Endothelial cell of umbilical vein (primary cell): Measurements from ENCODE around the gene APBA2.

ENCODE experiments used
- EZH2 ChIP-seq: IDR thresholded peaks from 2 replicates; pipeline ENCODE4 v1.6.1; 2012; ENCODE audit warnings: borderline replicate concordance, low read depth, mild to moderate bottlenecking, moderate library complexity, low read length, inconsistent platforms; ENCODE audit not compliant: severe bottlenecking
- FOS ChIP-seq: IDR thresholded peaks from 2 replicates; pipeline ENCODE4 v1.6.1; 2011; ENCODE audit warnings: mild to moderate bottlenecking, low read length, moderate library complexity, borderline replicate concordance; ENCODE audit not compliant: insufficient read depth
- GATA2 ChIP-seq: IDR thresholded peaks from 2 replicates; pipeline ENCODE4 v1.7.0; 2011; ENCODE audit warnings: low read depth, mild to moderate bottlenecking, moderate library complexity, mixed read lengths, low read length; ENCODE audit not compliant: insufficient read length, insufficient read depth
- JUN ChIP-seq: IDR thresholded peaks from 2 replicates; pipeline ENCODE4 v1.6.1; 2011; ENCODE audit warnings: borderline replicate concordance, low read depth; ENCODE audit not compliant: insufficient read length, insufficient read depth
- MAX ChIP-seq: IDR thresholded peaks from 2 replicates; pipeline ENCODE4 v1.6.1; 2011; ENCODE audit not compliant: insufficient read depth, insufficient read length
- MYC ChIP-seq: IDR thresholded peaks from one replicate; pipeline ENCODE4 v1.6.1; 2011; ENCODE audit warnings: mild to moderate bottlenecking, low read depth, low read length
- POLR2A ChIP-seq: IDR thresholded peaks from 2 replicates; pipeline ENCODE4 v1.6.1; 2012; ENCODE audit warnings: low read depth, mild to moderate bottlenecking, control low read depth, low read length
- POLR2AphosphoS5 ChIP-seq: IDR thresholded peaks from 2 replicates; pipeline ENCODE4 v1.6.1; 2012; ENCODE audit warnings: low read depth, mild to moderate bottlenecking, control low read depth, low read length, moderate library complexity; ENCODE audit not compliant: insufficient read depth
- TF ChIP-seq, protein P1 (sequence below), 2 donors: IDR thresholded peaks; 1 replicate in 1 of 2; 2 replicates in 1 of 2; pipeline ENCODE4 v1.5.1; 2011; ENCODE audit warnings: low read length in 2 of 2, mild to moderate bottlenecking in 2 of 2, moderate library complexity in 2 of 2, control low read depth in 1 of 2, inconsistent platforms in 1 of 2, low read depth in 1 of 2; ENCODE audit not compliant: insufficient read depth in 1 of 2; ENCODE audit errors: extremely low read depth in 1 of 2

DNA sequence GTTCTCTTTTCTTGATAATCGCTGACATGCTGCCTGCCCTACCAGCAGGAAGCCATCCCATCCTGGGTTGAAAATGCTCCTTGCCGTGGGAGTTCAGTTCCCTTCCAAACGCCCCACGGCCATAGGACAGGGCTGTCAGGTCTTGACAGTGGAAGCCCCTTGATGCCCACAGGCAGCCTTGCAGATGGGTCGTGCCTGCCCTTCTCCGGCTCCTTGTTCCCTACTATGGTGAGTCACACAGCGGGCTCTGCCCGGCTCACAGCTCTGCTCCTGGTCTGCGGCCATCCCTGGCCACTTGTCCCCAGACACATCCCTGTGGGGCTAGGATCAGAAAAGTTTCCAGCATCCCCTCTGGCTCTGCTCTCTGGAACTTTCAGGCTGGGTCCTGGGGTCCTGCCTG, 6.2 kb upstream of the APBA2 start:
- TF ChIP-seq, protein P1, sequence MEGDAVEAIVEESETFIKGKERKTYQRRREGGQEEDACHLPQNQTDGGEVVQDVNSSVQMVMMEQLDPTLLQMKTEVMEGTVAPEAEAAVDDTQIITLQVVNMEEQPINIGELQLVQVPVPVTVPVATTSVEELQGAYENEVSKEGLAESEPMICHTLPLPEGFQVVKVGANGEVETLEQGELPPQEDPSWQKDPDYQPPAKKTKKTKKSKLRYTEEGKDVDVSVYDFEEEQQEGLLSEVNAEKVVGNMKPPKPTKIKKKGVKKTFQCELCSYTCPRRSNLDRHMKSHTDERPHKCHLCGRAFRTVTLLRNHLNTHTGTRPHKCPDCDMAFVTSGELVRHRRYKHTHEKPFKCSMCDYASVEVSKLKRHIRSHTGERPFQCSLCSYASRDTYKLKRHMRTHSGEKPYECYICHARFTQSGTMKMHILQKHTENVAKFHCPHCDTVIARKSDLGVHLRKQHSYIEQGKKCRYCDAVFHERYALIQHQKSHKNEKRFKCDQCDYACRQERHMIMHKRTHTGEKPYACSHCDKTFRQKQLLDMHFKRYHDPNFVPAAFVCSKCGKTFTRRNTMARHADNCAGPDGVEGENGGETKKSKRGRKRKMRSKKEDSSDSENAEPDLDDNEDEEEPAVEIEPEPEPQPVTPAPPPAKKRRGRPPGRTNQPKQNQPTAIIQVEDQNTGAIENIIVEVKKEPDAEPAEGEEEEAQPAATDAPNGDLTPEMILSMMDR (IDR thresholded peaks at IDR 0.05; ENCODE audit: extremely low read depth in 1 of 2, insufficient read depth in 1 of 2, low read depth in 1 of 2, low read length in 2 of 2): no peak
- TF ChIP-seq POLR2AphosphoS5 (no peak), MAX (no peak), POLR2A (no peak), EZH2 (no peak), MYC (no peak), JUN (no peak), FOS (no peak), GATA2 (no peak)
